ENCODE measurements around the gene DEXI. TPM values are rescaled to one million over a fixed set of nuclear protein-coding genes. Genes with fewer than 3 reads are reported as not detected.

The DEXI gene
- polyA plus RNA-seq, 1 donor from 2014 or later, result 52.0 TPM

DNA sequence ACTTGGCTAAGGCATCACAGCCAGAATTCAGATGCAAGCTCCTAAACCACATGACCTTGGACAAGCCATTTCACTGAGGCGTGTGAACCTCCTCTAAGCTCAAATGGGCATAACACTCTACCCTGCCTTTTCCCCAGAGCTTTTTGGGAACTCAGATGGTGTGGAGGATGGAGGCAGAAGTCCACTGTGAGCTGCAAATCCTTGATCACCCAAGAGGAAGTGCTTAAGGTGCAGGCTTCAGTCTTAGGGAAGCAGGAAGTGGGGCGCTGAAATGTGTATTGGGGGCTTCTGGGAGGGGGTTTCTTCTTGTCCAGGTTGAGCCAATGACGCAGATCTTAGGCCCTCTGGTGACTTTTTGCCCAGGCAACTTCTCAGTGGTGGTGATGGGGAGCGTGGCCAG lies 52.4 kb downstream of the DEXI start:
- no peaks in the 10 kb centered on the region for H3K9me3 ChIP-seq (ENCODE audit: low read length)

DNA sequence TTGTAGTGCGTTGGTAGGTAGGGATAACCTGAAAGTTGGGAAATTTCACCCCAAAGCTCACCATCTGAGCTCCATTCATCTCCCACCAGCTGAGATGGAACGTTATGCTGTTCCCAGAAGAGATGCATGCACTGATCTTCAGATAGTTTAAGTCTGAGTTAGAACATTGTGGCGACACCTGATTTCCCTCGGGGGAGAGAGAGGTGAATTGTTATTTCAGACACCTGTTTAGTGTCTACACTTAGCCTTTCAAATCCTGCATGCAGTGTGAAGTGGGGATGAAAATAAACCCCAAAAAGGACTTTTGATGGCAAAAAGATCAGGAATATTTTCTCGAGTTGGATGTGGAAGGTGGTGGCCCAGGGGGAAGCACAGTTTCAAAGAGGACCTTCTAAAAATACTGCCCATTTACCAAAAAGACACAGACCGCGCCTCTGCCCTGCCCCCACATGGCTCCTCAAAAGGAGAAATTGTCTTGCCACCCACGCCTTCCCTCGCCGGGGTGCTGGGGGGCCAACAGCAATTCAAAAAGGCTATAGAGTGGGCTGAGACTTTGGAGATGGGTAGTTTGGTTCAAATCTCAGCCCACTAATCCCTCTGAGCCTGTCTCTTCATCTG lies 53.8 kb downstream of the DEXI start:
- H3K9me3 ChIP-seq (ENCODE audit: low read length), result no peaks in the 10 kb centered on the region
- no peaks in the 10 kb centered on the region for H3K27me3 ChIP-seq (ENCODE audit: insufficient read depth, low read depth, low read length)
- no peaks in the 10 kb centered on the region for H3K79me2 ChIP-seq (replicated peaks; ENCODE audit: insufficient read depth, low read length)
- H3K4me3 ChIP-seq (ENCODE audit: low read length), result no peak overlapping the region
- H3K36me3 ChIP-seq (ENCODE audit: insufficient read depth, low read length), result no peaks in the 10 kb centered on the region
- no peaks in the 10 kb centered on the region for H3F3A ChIP-seq (ENCODE audit: insufficient read depth, low read length, poor library complexity, severe bottlenecking)
- no peak overlapping the region for H3K27ac ChIP-seq (ENCODE audit: low read length)
- TF ChIP-seq EZH2 (IDR thresholded peaks at IDR 0.05; ENCODE audit: borderline replicate concordance, insufficient read depth, low read length, poor library complexity, severe bottlenecking), result no peak
- no peak overlapping the region for H2AFZ ChIP-seq (ENCODE audit: low read depth, low read length)
- H3K4me2 ChIP-seq (ENCODE audit: low read length), result no peak overlapping the region
- H3K9ac ChIP-seq (ENCODE audit: low read length), result no peak overlapping the region
- no peaks in the 10 kb centered on the region for H3K9me2 ChIP-seq (ENCODE audit: insufficient read depth, low read length)
- H4K20me1 ChIP-seq (ENCODE audit: insufficient read depth), result no peaks in the 10 kb centered on the region

More for the DNA sequence above, 52.4 kb downstream of the DEXI start:
- H3F3A ChIP-seq (ENCODE audit: insufficient read depth, low read length, poor library complexity, severe bottlenecking), result no peaks in the 10 kb centered on the region
- H3K27ac ChIP-seq (ENCODE audit: low read length), result no peak overlapping the region
- H3K4me3 ChIP-seq (ENCODE audit: low read length), result no peak overlapping the region
- no peak overlapping the region for H2AFZ ChIP-seq (ENCODE audit: low read depth, low read length)
- H4K20me1 ChIP-seq (ENCODE audit: insufficient read depth), result no peaks in the 10 kb centered on the region
- no peaks in the 10 kb centered on the region for H3K36me3 ChIP-seq (ENCODE audit: insufficient read depth, low read length)
- TF ChIP-seq RAD21 (conservative IDR thresholded peaks at IDR 0.05) (no peak), MXI1 (conservative IDR thresholded peaks at IDR 0.05; ENCODE audit: poor library complexity, severe bottlenecking) (no peak), POLR2AphosphoS5 (IDR thresholded peaks at IDR 0.05) (no peak), EP300 (conservative IDR thresholded peaks at IDR 0.05; ENCODE audit: poor library complexity, severe bottlenecking) (no peak), TAF1 (IDR thresholded peaks at IDR 0.05; ENCODE audit: low read depth) (no peak), SMC3 (conservative IDR thresholded peaks at IDR 0.05; ENCODE audit: poor library complexity) (no peak), EZH2 (IDR thresholded peaks at IDR 0.05; ENCODE audit: borderline replicate concordance, insufficient read depth, low read length, poor library complexity, severe bottlenecking) (no peak)
- TF ChIP-seq, protein P1, sequence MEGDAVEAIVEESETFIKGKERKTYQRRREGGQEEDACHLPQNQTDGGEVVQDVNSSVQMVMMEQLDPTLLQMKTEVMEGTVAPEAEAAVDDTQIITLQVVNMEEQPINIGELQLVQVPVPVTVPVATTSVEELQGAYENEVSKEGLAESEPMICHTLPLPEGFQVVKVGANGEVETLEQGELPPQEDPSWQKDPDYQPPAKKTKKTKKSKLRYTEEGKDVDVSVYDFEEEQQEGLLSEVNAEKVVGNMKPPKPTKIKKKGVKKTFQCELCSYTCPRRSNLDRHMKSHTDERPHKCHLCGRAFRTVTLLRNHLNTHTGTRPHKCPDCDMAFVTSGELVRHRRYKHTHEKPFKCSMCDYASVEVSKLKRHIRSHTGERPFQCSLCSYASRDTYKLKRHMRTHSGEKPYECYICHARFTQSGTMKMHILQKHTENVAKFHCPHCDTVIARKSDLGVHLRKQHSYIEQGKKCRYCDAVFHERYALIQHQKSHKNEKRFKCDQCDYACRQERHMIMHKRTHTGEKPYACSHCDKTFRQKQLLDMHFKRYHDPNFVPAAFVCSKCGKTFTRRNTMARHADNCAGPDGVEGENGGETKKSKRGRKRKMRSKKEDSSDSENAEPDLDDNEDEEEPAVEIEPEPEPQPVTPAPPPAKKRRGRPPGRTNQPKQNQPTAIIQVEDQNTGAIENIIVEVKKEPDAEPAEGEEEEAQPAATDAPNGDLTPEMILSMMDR (IDR thresholded peaks at IDR 0.05; ENCODE audit: poor library complexity, severe bottlenecking), result no peak
- TF ChIP-seq, protein P2, sequence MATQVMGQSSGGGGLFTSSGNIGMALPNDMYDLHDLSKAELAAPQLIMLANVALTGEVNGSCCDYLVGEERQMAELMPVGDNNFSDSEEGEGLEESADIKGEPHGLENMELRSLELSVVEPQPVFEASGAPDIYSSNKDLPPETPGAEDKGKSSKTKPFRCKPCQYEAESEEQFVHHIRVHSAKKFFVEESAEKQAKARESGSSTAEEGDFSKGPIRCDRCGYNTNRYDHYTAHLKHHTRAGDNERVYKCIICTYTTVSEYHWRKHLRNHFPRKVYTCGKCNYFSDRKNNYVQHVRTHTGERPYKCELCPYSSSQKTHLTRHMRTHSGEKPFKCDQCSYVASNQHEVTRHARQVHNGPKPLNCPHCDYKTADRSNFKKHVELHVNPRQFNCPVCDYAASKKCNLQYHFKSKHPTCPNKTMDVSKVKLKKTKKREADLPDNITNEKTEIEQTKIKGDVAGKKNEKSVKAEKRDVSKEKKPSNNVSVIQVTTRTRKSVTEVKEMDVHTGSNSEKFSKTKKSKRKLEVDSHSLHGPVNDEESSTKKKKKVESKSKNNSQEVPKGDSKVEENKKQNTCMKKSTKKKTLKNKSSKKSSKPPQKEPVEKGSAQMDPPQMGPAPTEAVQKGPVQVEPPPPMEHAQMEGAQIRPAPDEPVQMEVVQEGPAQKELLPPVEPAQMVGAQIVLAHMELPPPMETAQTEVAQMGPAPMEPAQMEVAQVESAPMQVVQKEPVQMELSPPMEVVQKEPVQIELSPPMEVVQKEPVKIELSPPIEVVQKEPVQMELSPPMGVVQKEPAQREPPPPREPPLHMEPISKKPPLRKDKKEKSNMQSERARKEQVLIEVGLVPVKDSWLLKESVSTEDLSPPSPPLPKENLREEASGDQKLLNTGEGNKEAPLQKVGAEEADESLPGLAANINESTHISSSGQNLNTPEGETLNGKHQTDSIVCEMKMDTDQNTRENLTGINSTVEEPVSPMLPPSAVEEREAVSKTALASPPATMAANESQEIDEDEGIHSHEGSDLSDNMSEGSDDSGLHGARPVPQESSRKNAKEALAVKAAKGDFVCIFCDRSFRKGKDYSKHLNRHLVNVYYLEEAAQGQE (IDR thresholded peaks at IDR 0.05; ENCODE audit: borderline replicate concordance), result no peak
- peaks cover 2% of the 10 kb centered on the region for H3K27me3 ChIP-seq (ENCODE audit: insufficient read depth, low read depth, low read length)
- no peak overlapping the region for H3K4me2 ChIP-seq (ENCODE audit: low read length)
- H3K79me2 ChIP-seq (replicated peaks; ENCODE audit: insufficient read depth, low read length), result no peaks in the 10 kb centered on the region
- H3K9me2 ChIP-seq (ENCODE audit: insufficient read depth, low read length), result no peaks in the 10 kb centered on the region
- no peak overlapping the region for H3K9ac ChIP-seq (ENCODE audit: low read length)

Data from neural cell (in vitro differentiated cells).